Limb (tissue), 2 donors: ENCODE measurements around the gene TMEM208.

Experiments used
- DNase-seq, 2 donors: peaks; one replicate each; pipeline ENCODE4 v3.0.0-alpha.2; 2016; ENCODE audit errors: extremely low spot score in 2 of 2

The TMEM208 gene

DNA sequence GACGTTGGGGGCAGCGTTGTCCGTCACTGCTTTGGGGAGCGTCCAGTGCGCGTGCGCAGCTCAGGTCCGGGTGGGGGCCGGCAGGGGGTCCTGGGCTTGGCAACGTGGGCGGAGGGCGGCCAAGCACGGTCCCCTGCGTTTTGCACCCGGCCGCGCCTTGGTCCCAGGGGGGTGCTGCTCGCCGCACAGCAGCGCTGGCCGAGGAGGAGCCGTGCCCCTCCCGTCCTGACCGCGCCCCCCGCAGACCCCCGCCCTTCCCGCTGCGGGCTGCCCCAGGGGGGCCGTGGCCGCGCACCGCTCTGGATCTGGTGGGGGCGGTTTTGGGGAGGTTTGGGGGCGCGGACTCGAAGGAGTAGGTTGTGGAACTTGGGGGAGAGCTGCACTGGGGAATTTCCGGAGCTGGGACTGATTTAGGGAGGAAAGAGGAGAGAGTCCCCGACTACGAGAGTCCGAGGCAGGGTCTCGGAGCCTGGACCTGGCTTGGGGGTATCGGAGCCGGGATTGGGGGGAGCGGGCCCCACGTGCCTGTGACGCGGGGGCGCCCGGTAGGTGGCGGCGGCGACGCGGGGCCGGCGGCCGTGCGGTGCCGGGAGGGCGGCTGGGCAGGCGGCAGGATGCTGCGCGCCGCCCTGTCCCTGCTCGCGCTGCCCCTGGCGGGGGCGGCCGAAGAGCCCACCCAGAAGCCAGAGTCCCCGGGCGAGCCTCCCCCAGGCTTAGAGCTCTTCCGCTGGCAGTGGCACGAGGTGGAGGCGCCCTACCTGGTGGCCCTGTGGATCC, 21.7 kb downstream of the TMEM208 start, which contains the start of gene SLC9A5:
Gene SLC9A5, plus strand, starts transcription at position 579 of the 777 bp plus-strand sequence. Its CDS starts 36 bp downstream, at position 615.
- DNase-seq, result peak in 1 of 2 donors; percentile 66

DNA sequence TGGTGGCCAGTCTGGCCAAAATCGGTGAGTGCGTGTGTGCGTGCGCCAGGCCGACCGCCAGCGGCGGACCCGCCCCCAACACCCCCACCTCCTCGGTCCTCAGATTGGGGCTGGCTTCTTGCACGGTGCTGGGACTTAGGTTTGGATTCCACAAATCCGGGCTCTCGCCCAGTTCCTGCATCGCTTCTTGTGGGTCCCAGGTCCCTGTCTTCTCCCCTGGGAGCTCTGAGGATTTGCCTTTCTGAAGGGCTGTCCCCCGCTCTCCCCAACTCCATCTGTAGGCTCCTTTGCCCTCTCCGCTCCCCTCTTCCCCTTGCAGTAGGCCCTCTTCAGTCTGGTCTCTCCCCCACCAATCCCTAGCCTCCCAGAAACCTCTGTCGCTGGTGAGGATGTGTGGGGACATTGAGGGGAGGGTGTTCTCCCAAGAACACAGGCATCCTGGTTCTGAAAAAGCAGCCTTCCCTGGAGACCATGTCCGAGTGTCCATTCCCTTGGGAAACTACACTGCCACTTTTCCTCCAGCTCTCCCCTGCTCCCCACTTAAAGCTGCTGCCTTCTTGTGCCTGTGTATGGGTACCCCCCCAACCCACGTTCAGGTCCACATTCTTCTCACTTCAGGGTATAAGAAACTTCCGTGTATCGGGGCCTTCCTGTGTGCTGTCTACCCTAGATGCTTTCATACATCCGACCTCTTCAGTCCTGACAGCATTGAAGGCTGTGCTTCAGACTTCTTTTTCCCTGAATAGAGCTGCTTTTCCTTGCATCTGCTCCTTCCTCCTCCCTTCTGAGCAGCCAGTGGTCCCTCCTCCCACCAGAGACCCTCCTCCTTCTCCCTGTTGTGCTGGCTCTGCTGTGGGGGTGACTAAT, 22.5 kb downstream of the TMEM208 start:
- no peak for DNase-seq

DNA sequence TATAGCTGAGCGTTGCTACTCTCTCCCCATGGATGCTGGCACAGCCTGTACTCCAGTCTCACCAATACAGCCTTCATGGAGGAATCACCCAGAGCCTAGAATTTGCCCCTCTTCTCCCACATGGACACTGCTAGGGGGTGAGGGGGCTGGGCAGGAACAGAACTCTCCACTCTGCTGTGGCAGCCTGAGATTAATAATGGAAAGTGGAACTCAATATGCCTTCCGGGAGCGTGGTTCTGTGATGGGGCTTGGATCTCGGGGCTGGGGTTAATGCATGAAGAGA, 23.1 kb downstream of the TMEM208 start:
- no peak for DNase-seq

DNA sequence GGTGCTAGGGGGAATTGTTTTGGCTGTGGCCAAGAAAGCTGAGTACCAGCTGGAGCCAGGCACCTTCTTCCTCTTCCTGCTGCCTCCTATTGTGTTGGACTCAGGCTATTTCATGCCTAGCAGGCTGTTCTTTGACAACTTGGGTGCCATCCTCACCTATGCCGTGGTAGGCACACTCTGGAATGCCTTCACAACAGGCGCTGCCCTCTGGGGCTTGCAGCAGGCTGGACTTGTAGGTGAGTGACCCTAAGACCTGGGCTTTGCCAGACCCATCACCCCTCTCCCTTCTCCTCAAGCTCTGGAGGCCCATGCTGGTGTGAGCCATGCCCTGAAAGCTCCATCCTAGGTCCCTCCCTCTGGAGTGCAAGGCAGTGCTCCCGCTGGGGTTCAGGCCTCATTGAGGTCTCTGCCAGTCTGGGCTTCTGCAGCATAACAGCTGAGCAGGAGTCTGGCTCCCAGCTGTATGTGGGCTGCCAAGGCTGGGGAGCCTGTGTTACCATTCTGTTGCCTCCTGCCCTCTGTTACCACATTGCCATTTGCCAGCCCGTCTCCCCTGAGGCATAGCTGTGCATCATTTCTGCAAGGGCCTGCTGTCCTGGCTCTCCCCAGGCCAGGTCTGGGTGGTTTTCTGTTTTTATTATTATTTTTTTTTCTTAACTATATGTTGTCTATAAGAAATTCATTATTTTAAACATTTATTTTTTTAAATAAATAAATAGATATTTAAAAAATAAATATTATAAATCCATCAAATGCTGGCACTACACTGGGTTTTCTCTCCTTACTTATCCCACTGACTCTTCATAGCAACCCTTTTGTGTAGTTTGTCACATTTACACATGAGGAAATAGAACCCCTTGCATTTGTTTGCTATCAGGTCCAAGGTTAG, 25.9 kb downstream of the TMEM208 start:
- no peak for DNase-seq

DNA sequence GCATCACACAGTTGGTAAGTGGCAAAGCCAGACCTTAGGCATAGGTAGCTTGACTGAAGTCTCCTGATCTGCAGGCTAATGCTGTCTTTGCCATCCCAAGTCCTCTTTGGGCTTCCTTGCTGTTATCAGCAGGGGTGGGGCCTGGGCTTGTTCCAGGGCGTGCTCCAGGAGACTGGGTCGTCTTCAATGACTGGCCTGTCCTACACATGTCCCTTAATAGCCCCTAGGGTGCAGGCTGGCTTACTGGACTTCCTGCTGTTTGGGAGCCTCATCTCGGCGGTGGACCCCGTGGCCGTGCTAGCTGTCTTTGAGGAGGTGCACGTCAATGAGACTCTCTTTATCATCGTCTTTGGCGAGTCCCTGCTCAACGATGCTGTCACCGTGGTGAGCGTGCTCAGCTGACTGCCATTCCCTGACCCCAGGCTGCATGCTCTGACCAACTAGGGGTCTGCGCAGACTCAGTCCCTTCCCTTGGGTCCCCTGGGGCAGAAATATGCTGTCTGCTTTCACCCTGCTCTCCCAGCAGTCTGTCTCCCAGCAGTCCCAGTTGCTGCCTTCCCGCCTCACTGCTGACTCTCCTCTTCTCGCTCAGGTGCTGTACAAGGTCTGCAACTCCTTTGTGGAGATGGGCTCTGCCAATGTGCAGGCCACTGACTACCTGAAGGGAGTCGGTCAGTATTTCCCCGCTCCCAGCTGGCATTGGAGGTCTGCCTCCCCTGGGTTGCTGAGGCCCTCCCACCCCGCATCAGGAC, 28.0 kb downstream of the TMEM208 start:
- DNase-seq, result no peak

DNA sequence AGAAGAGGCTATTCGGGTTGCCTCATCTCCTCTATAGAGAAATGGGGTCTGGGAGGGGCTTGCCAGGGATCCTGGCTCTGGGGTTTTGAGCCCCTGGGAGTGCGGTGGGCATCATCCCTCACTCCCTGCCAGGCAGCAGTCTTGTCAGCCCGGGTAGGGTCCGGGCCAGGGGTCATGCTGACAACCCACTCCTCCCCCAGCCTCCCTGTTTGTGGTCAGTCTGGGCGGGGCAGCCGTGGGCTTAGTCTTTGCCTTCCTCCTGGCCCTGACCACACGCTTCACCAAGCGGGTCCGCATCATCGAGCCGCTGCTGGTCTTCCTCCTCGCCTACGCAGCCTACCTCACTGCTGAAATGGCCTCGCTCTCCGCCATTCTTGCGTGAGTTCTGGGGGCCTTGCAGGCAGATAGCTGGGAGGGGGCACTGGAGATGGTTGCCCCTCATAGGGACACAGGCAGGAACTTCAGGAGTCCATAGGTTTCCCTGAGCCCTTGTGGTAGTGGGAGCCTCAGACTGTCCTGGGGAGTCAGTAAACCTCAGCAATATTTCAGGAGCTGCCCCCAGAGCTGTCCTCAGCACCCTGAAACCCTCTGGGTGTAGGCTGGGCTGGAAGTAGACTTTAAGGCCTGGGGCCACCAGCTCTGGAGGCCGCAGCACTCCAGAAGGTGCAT, 28.8 kb downstream of the TMEM208 start:
- DNase-seq, result no peak

DNA sequence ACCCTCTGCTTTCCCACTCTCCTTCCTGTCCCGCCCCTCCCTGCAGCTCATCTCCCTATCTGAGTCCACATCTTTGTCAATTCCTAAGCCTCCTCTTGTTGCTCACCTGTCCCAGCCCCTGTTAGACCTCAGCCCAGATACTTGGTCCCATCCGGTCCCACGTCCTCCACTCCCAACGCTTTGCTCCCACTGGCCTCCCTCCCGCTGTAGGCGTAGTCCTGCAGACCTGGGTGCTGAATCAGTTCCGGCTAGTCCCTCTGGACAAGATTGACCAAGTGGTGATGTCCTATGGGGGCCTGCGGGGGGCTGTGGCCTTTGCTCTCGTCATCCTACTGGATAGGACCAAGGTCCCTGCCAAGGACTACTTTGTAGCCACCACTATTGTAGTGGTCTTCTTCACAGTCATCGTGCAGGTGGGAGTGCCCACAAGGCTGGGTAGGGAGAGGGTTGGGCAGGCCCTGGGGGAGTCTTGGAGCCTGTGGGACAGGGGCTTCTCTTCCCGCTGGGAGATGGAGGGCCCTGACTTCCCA, 29.8 kb downstream of the TMEM208 start:
- no peak for DNase-seq

DNA sequence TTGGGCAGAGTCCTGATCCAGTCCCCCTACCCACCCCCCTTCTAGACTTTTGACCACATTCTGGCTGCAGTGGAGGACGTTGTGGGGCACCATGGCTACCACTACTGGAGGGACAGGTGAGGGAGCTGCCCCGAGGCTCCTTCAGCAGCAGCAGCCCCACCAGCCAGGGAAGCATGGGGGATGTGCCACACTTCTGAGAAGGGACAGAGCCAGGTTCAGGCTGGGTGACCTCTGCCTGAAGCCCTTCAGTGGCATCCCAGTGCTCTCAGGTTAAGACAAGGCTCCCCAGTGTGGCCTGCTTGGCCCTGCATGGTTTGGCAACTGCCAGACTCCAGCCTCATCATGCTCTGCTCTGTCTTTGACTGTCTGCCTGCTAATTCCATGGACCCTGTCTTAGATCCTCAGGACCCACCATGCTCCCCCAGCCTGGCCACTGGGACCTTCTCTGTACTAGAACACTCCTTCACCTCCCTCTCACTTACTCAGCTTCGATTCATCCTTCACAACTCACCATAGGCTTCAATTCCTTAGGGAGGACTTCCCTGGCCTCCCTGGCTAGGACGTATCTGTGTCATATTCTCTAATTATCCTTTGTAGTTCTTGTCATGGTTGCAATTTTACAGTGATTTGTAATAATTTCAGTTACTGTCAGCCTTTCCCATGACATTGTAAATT, 30.7 kb downstream of the TMEM208 start:
- DNase-seq, result no peak

DNA sequence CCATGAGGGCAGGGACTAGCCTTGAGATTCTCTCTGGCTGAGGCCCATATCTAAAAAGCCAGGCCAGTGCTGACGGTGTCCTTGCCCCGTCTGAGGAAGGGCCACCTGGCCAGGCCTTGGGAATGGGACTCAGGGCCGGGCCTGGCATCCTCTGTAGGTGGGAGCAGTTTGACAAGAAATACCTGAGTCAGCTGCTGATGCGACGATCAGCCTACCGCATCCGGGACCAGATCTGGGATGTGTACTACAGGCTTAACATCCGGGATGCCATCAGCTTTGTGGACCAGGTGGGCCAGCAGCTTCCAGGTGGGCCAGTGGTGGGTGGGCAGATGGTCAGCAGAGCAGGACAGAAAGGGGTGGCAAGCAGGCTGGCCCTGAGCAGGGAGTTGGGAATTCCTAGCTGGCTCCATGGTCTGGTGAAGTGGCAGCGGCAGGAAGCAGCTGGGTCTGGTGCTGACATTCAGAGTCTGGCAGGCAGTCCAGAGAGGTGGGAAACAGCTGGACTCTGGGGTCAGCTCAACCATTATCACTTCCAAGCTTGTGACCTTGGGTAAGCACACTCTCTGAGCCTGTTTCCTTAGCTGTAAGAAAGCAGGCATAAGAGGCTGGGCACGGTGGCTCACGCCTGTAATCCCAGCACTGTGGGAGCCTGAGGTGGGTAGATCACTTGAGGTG, 31.4 kb downstream of the TMEM208 start:
- DNase-seq, result no peak

DNA sequence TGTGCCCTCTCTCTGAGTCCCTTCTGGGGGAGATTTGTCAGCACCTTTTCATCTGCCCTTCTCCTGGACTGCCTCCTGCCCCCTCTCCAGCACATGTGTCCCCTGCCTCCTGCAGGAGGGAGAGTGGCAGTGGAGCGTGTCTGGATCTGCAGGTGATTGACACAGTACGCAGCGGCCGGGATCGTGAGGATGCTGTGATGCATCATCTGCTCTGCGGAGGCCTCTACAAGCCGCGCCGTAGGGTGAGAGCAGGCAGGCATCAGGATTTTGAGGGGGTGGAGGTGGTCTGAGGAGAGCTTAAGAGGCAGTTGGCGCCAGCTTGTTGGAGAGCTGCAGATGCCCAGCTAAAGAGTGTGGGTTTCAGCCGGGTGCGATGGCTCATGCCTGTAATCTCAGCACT, 32.8 kb downstream of the TMEM208 start:
- no peak for DNase-seq

DNA sequence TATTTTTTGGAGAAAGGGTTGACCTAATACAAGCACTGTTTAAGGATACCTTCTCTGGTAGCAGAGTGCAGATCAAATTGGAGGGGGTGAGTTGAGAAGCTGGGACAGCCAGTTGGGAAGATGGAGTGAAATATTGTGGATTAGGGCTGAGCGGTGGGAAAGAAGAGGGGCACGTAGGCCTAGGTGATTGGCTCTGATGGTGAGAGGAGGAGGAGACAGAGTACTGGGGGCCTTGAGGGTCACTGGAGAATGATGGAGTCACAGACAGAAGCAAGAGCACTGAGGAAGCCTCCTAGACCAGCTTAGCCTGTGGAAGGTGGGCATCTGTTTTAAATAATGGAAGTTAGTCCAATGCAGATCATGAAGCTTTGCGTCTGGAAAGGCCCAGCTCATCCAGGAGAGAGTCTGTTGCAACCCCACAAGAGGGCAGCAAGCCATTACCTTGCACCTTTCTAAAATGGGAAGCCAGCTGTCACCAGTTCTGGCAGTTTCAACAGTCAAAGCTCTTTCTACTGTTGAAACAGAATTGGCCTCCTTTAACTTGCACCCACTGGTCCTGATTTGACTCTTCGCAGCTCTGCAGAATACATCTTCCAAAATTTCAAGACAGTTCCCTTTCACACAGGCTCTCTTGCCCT, 33.6 kb downstream of the TMEM208 start:
- DNase-seq, result no peak

DNA sequence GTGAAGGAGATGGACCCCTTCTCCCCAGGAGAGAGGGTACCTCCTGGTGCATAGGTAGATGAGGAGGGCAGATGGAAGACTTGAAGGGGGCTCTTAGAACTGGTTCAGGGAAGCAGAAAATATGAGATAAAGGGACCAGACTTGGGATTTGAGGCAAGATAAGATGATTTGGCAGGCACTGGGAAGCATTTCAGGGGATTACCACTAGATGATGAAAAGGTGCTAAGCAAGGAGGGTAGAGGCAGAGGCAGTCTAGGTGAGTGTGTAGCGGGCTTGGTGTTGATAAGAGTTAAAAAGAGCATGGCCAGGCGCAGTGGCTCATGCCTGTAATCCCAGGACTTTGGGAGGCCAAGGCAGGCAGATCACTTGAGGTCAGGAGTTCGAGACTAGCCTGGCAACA, 36.3 kb downstream of the TMEM208 start:
- DNase-seq, result no peak

DNA sequence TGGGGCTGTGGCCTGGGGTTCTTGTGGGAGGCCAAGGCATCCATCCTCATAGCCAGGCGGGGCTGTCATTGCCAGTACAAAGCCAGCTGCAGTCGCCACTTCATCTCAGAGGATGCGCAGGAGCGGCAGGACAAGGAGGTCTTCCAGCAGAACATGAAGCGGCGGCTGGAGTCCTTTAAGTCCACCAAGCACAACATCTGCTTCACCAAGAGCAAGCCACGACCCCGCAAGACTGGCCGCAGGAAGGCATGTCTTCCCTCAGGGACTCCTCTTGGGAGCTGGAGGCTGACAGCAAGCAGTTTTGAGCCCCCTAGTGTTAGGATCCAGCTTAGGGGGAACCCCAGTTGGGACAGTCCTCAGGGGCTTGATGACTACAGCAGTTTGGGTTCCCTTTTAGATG, 37.3 kb downstream of the TMEM208 start:
- no peak for DNase-seq

DNA sequence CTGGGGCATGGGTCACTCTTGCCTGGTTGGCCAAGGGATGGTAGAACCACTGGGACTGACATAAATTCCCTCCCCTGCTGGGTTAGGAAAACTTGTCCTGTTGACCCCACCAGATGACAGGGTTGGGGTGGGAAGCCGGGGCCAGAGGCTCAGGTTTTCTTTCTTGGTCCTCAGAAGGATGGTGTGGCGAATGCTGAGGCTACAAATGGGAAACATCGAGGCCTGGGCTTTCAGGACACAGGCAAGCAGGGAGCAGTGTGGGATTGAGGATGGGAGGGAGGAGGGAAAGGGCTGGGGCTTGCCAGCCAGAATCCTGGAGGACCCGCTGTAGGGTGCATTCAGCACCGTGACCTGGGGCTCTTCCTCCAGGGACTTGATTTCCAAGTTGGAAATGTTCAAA, 37.9 kb downstream of the TMEM208 start:
- no peak for DNase-seq

DNA sequence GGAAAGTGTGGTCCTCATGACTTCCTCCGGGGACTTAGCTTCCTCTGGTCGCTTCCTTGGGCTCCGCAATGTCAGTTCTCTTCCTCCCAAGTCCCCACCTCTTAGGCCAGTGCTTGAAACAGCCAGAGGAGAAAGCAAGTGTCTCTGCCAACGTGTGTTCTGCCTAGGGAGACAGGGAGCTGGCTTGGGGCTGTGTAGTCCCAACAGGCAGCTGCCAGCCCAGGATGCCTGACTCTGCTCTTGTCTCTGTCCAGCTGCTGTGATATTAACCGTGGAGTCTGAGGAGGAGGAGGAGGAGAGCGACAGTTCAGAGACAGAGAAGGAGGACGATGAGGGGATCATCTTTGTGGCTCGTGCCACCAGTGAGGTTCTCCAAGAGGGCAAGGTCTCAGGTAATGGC, 38.9 kb downstream of the TMEM208 start:
- no peak for DNase-seq

DNA sequence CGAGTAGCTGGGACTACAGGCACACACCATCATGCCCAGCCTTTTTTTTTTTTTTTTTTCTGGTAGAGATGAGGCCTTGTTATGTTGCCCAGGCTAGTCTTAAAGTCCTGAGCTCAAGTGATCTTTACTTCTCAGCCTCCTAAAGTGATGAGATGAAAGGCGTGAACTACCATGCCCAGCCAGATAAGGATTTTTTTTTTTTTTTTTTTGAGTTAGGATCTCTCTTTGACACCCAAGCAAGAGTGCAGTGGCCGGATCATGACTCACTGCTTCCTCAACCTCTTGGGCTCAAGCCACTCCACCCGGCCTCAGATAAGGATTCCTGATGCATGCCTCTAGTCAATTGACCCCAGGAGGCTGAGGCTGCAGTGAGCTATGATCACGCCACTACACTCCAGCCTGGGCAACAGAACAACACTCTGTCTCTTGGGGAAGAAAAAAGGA, 41.2 kb downstream of the TMEM208 start:
- DNase-seq, result no peak

DNA sequence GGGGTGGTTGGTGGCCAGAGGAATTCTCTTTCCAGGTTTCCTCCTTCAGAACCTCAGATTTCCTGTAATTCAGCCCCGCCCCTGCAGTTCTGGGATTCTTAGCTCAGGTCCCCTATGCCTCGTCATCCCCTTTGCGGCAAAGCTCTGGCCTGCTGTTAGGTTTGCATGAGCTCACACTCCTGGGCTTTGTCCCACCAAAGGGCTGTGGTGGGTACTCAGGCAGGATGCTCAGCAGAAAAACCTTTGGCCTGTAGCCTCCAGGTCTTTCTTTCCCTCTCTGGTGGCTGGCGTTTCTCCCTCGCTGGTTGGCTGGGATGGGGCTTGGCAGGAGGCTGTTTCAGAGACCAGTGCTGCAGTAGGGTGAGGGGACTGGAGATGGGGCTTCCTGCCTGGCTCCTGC, 42.8 kb downstream of the TMEM208 start:
- DNase-seq, result no peak

DNA sequence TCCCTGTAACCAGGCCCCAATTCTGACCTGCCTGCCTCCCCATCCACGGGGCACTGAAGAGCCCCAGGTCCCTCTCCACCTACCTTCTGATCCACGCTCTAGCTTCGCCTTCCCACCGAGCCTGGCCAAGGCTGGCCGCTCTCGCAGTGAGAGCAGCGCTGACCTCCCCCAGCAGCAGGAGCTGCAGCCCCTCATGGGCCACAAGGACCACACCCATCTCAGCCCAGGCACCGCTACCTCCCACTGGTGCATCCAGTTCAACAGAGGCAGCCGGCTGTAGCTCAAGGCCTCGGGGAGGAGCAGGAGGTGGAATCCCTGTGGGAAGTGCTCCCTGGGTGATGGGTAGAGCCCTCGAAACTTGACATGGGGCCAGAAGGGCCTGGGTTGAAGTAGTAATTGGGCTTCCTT, 44.0 kb downstream of the TMEM208 start:
- DNase-seq, result no peak

DNA sequence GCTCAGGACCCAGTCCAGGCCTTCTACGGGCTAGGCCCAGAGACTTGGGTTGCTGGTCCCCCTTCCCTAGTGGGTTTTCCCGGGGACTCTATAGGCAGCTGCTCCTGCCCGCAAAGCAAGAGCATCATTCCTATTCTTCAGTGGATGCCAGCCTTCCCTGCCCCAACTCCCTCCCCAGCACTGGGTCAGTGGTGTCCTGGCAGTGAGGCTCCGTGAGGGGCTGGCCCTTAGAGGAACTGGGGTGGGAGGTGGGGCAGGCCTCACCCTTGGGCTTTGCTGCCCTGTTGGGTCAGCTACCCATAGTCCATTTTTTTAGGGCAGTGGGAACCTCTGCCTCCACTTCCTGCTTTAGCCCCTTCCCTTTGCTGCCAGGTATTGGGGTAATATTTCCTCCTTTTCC, 44.5 kb downstream of the TMEM208 start:
- DNase-seq, result no peak
